Measurements from ENCODE around the gene ZCWPW1. TPM values are rescaled to one million over a fixed set of nuclear protein-coding genes. Genes with fewer than 3 reads are reported as not detected.
A peak's percentile ranks its signal among the peaks of the same experiment; 100 is the strongest.

ZCWPW1 gene
- total and polyA plus RNA-seq, 10 of the 15 experiments (the other 5 are each of a cell fraction or from before 2014, with no cell fraction given): 1.3 to 4.4 (median 3.7) TPM

DNA sequence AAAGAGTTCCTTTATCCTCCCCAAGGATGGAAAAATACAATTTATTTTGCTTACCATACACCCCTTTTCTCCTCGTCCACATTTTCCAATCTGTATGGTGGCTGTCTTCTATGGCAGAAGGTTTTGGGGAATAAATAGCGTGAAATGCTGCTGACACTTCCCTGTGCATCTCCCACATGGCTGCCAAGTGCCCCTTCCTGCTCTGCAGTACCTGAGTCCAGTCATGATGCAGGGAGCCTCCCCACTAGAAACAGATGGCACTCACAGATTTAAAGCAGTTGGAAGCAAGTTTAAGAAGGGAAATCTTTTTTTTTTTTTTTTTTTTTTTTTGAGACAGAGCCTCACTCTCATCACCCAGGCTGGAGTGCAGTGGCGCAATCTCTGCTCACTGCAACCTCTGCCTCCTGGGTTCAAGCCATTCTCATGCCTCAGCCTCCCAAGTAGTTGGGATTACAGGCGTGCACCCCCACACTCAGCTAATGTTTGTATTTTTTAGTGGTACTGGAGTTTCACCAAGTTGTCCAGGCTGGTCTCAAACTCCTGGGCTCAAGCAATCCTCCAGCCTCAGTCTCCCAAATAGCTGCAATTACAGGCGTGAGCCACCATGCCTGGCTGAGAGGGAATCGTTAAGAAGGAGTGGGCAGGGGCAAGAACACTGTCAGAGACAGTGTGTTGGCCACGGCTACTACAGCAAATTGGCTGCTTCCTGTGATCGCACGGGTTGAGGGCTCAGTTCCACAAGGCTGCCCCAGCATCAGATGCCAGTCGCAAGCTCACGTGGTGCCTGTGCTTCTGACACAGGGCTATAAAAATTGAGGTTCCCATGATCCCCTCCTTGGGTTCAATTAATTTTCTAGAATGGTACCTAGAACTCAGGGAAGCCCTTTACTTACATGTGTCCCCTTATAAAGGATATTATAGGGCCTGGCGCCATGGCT, 60.6 kb downstream of the ZCWPW1 start (continued):
- TF ChIP-seq MEF2A (IDR thresholded peaks at IDR 0.05; ENCODE audit: insufficient read depth, low read depth, low read length): no peak

DNA sequence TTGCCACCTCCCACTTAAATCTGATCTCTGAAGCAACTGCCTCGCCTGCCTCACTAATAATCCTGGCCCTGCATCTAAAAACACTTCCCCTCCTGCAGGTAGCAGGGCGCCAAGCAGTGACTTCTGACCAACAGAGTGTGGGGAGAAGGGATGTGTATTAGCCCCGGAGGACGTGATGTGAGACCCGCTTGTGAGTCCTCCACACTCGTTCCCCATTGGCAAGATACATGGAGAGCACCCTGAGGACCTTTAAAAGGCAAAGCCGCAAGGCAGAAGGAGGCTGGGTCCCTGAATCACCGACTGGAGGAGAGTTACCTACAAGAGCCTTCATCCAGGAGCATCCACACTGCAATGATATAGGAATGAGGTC, 61.3 kb downstream of the ZCWPW1 start:
- in situ Hi-C loops (cut with MboI): no loop called here
- TF ChIP-seq CBFB (IDR thresholded peaks at IDR 0.05; ENCODE audit: low read depth) (no peak), ASH2L (IDR thresholded peaks at IDR 0.05; ENCODE audit: borderline replicate concordance, low read depth) (no peak), NBN (IDR thresholded peaks at IDR 0.05) (no peak), JUND (IDR thresholded peaks at IDR 0.05; ENCODE audit: low read depth, low read length) (no peak), YBX1 (IDR thresholded peaks at IDR 0.05) (no peak), BCL11A (IDR thresholded peaks at IDR 0.05; ENCODE audit: low read depth, low read length) (no peak), IKZF1 (conservative IDR thresholded peaks at IDR 0.05) (0 out of 2 replicates have a peak, but pooled peaks have one; percentile 27), YY1 (IDR thresholded peaks at IDR 0.05; ENCODE audit: low read depth, low read length) (no peak), SMAD5 (IDR thresholded peaks at IDR 0.05; ENCODE audit: low read depth) (no peak), TBL1XR1 (IDR thresholded peaks at IDR 0.05; ENCODE audit: low read depth, low read length) (no peak), CBX3 (IDR thresholded peaks at IDR 0.05; ENCODE audit: borderline replicate concordance, low read depth) (no peak)
- TF ChIP-seq, protein P1, sequence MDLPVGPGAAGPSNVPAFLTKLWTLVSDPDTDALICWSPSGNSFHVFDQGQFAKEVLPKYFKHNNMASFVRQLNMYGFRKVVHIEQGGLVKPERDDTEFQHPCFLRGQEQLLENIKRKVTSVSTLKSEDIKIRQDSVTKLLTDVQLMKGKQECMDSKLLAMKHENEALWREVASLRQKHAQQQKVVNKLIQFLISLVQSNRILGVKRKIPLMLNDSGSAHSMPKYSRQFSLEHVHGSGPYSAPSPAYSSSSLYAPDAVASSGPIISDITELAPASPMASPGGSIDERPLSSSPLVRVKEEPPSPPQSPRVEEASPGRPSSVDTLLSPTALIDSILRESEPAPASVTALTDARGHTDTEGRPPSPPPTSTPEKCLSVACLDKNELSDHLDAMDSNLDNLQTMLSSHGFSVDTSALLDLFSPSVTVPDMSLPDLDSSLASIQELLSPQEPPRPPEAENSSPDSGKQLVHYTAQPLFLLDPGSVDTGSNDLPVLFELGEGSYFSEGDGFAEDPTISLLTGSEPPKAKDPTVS (IDR thresholded peaks at IDR 0.05; ENCODE audit: low read depth, low read length): no peak
- TF ChIP-seq, protein P2, sequence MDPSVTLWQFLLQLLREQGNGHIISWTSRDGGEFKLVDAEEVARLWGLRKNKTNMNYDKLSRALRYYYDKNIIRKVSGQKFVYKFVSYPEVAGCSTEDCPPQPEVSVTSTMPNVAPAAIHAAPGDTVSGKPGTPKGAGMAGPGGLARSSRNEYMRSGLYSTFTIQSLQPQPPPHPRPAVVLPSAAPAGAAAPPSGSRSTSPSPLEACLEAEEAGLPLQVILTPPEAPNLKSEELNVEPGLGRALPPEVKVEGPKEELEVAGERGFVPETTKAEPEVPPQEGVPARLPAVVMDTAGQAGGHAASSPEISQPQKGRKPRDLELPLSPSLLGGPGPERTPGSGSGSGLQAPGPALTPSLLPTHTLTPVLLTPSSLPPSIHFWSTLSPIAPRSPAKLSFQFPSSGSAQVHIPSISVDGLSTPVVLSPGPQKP (IDR thresholded peaks at IDR 0.05; ENCODE audit: low read depth, low read length): no peak
- TF ChIP-seq, protein P3, sequence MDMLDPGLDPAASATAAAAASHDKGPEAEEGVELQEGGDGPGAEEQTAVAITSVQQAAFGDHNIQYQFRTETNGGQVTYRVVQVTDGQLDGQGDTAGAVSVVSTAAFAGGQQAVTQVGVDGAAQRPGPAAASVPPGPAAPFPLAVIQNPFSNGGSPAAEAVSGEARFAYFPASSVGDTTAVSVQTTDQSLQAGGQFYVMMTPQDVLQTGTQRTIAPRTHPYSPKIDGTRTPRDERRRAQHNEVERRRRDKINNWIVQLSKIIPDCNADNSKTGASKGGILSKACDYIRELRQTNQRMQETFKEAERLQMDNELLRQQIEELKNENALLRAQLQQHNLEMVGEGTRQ (IDR thresholded peaks at IDR 0.05; ENCODE audit: borderline replicate concordance, low read depth, low read length): no peak
- TF ChIP-seq, protein P4, sequence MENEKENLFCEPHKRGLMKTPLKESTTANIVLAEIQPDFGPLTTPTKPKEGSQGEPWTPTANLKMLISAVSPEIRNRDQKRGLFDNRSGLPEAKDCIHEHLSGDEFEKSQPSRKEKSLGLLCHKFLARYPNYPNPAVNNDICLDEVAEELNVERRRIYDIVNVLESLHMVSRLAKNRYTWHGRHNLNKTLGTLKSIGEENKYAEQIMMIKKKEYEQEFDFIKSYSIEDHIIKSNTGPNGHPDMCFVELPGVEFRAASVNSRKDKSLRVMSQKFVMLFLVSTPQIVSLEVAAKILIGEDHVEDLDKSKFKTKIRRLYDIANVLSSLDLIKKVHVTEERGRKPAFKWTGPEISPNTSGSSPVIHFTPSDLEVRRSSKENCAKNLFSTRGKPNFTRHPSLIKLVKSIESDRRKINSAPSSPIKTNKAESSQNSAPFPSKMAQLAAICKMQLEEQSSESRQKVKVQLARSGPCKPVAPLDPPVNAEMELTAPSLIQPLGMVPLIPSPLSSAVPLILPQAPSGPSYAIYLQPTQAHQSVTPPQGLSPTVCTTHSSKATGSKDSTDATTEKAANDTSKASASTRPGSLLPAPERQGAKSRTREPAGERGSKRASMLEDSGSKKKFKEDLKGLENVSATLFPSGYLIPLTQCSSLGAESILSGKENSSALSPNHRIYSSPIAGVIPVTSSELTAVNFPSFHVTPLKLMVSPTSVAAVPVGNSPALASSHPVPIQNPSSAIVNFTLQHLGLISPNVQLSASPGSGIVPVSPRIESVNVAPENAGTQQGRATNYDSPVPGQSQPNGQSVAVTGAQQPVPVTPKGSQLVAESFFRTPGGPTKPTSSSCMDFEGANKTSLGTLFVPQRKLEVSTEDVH (IDR thresholded peaks at IDR 0.05; ENCODE audit: low read depth, partially characterized antibody): no peak

More for the DNA sequence above, 61.3 kb downstream of the ZCWPW1 start:
- H3K27me3 ChIP-seq (replicated peaks in 1 of 2; ENCODE audit: control insufficient read depth in 2 of 2, insufficient read depth in 2 of 2, low read length in 1 of 2): no peaks in the 10 kb centered on the region
- 71% methylated on average over 7 of the region's 8 CpGs for WGBS (ENCODE audit: insufficient coverage, insufficient replicate concordance, low lambda C conversion rate, missing lambda C conversion rate)
- peak overlapping the region; percentile 95 for H3K27ac ChIP-seq (ENCODE audit: control insufficient read depth, insufficient read depth)
- H3K9ac ChIP-seq (ENCODE audit: control insufficient read depth, insufficient read depth, low read length): peak overlapping the region; percentile 65; the same call in 1 of the 2 replicates
- H2AFZ ChIP-seq (ENCODE audit: control insufficient read depth, low read depth, low read length): no peak overlapping the region
- ATAC-seq (no peak), DNase-seq (ENCODE audit: low read depth, low spot score) (no peak), FAIRE-seq (no peak)
- H3K36me3 ChIP-seq (ENCODE audit: control insufficient read depth in 2 of 2, insufficient read depth in 2 of 2, low read length in 1 of 2): peaks cover 0 to 7% of the 10 kb centered on the region in 2 experiments; a peak in 3 of 4 replicates
- ChIA-PET POLR2A (interaction anchor here (0.8 to 1.0 kb wide), 6 partner anchors 62 to 174 kb away, joined by 3 to 7 read pairs (median 3); partner anchors contain the start of gene ZCWPW1), CTCF (interaction anchor here (1.0 to 3.3 kb wide), 2 partner anchors 40 to 159 kb away, joined by 4 to 39 read pairs; no protein-coding TSS in a partner anchor), SMC1A (ENCODE audit: uncharacterized antibody, unreplicated experiment) (interaction anchor here (0.8 to 3.6 kb wide), 4 partner anchors 7 to 45 kb away, joined by 3 to 16 read pairs (median 4); no protein-coding TSS in a partner anchor), RAD21 (ENCODE audit: unreplicated experiment) (interaction anchor here (1.0 to 2.5 kb wide), 6 partner anchors 18 to 177 kb away, joined by 3 to 20 read pairs (median 5); no protein-coding TSS in a partner anchor)
- H3K4me3 ChIP-seq: no peak overlapping the region
- no peaks in the 10 kb centered on the region for H3K79me2 ChIP-seq (ENCODE audit: control insufficient read depth, insufficient read depth, low read length)
- H3K4me1 ChIP-seq (ENCODE audit: control insufficient read depth, insufficient read depth, low read length): peaks cover 61% of the 10 kb centered on the region
- H3K4me2 ChIP-seq (ENCODE audit: control insufficient read depth, insufficient read depth): peak overlapping the region; percentile 74
- BruUV-seq (replicated peaks): no TSS peak
- intact Hi-C loops (cut with micrococcal nuclease; ENCODE audit: unreplicated experiment): loop anchor here (2.0 to 10.0 kb wide), 2 partner anchors 40 to 178 kb away; no protein-coding TSS in a partner anchor
- H3K9me3 ChIP-seq (replicated peaks; ENCODE audit: control insufficient read depth, insufficient read depth, low read length): no peaks in the 10 kb centered on the region
- H4K20me1 ChIP-seq (ENCODE audit: control insufficient read depth, insufficient read depth): no peaks in the 10 kb centered on the region
